Esophagus squamous epithelium (tissue), 5 donors: ENCODE measurements around the gene DENND4C. TPM values are rescaled to one million over a fixed set of nuclear protein-coding genes. Genes with fewer than 3 reads are reported as not detected.
A peak's percentile ranks its signal among the peaks of the same experiment; 100 is the strongest.

ENCODE experiments used
- DNase-seq: peaks from one replicate; lab custom pipeline; 2025; lab: John Stamatoyannopoulos, UW
- H3K27ac ChIP-seq, 4 donors: fragments of 200-600 bp; sonication (generic); one replicate each; pipeline ENCODE4 v1.5.1; 2016 to 2019; ENCODE audit warnings: mild to moderate bottlenecking in 1 of 4
- H3K27me3 ChIP-seq, 4 donors: fragments of 200-600 bp; sonication (generic); 1 replicate in 3 of 4; 2 replicates in 1 of 4; pipeline versions ENCODE4 v1.5.1 to v1.6.0; 2017 to 2021; ENCODE audit warnings: antibody characterized with exemption in 1 of 4
- H3K36me3 ChIP-seq, 3 donors: fragments of 200-600 bp; sonication (generic); one replicate each; pipeline ENCODE4 v1.5.1; 2016 to 2019
- H3K4me1 ChIP-seq, 3 donors: fragments of 200-600 bp; sonication (generic); one replicate each; pipeline ENCODE4 v1.5.1; 2017 to 2019
- H3K4me3 ChIP-seq, 4 donors: fragments of 200-600 bp; sonication (generic); 1 replicate in 3 of 4; 2 replicates in 1 of 4; pipeline ENCODE4 v1.5.1; 2016 to 2019; ENCODE audit warnings: mild to moderate bottlenecking in 2 of 4, moderate library complexity in 1 of 4
- H3K9me3 ChIP-seq, 3 donors: fragments of 200-600 bp; sonication (generic); one replicate each; pipeline ENCODE4 v1.5.1; 2016 to 2019
- CTCF ChIP-seq, 6 experiments: fragments of 450-650 bp in 4 of 6; fragments of 200-600 bp in 2 of 6; sonication (generic) in 2 of 6; IDR thresholded peaks; one replicate each; pipeline ENCODE4 v1.5.1; 2016 to 2019; ENCODE audit warnings: antibody characterized with exemption in 6 of 6, mild to moderate bottlenecking in 4 of 6, moderate library complexity in 4 of 6
- POLR2A ChIP-seq, 4 donors: fragments of 450-650 bp; IDR thresholded peaks; one replicate each; pipeline ENCODE4 v1.6.1; 2017; ENCODE audit warnings: antibody characterized with exemption in 4 of 4, mild to moderate bottlenecking in 4 of 4, moderate library complexity in 3 of 4
- WGBS, 2 donors: methylation state at CpG; one replicate each; pipeline ENCODE4 v1.1.5; 2018; 5-methylcytosine and 5-hydroxymethylcytosine counted together
- intact Hi-C: fragments of 100-400 bp; cut with DNase I; formaldehyde crosslinking; loops from one replicate; pipeline ENCODE4 v1.15.0; 2022
- total RNA-seq, 4 donors: library from RNA; depleted of rRNA; stranded (reverse); fragments of >200 nt; gene quantifications; one replicate each; pipeline ENCODE4 v1.1.0, GENCODE V29; 2016
- donor health status: DM: yes; HTN: yes; CAD: no.

DENND4C gene
- 10 to 100 TPM; 32.7 to 65.8 (median 50.7) TPM for total RNA-seq

- H3K4me1 ChIP-seq: peaks cover 8 to 43% (median 12%) of the 10 kb centered on the region in 3 donors
- TF ChIP-seq POLR2A (IDR thresholded peaks at IDR 0.05) (peak in 3 of 4 donors; percentile 32 to 88 (median 84)), CTCF (IDR thresholded peaks at IDR 0.05) (peak in 2 of 6 experiments; percentile 6 to 27)
- intact Hi-C loops: no loop called here
- H3K27ac ChIP-seq: peak within 1 kb of the TSS; percentile 95 to 98 (median 96)
- no peaks in the 10 kb centered on the region for H3K9me3 ChIP-seq
- H3K4me3 ChIP-seq: peak within 1 kb of the TSS; percentile 81 to 98 (median 96)
- peak; percentile 19 for DNase-seq
- WGBS, 2 donors: 0% methylated on average over 10 of the region's 86 CpGs; no CpG with 5 or more reads in 1 of the 2 donors
- peaks cover 0 to 5% (median 0%) of the 10 kb centered on the region in 3 donors for H3K36me3 ChIP-seq
- no peaks in the 10 kb centered on the region for H3K27me3 ChIP-seq
Observed at GRCh38 chr9:19230355-19231125, at the start of gene DENND4C. DENND4C (plus strand) TSS chr9:19230693; CDS start chr9:19276175, 45,482 bp downstream.

- Histone ChIP-seq H3K27me3 (no peaks in the 10 kb centered on the region), H3K4me1 (peaks cover 9 to 58% (median 44%) of the 10 kb centered on the region in 3 donors), H3K36me3 (no peaks in the 10 kb centered on the region), H3K9me3 (no peaks in the 10 kb centered on the region), H3K4me3 (no peak overlapping the region), H3K27ac (peak overlapping the region in 3 of 4 donors; percentile 17 to 92 (median 64))
- no peak for DNase-seq
- intact Hi-C loops: no loop called here
- WGBS, 2 donors: 53 to 63% methylated on average over 5 of the region's 5 CpGs
- no peak for TF ChIP-seq CTCF (IDR thresholded peaks at IDR 0.05)
- TF ChIP-seq POLR2A (IDR thresholded peaks at IDR 0.05): no peak
Observed at GRCh38 chr9:19180991-19181390, 49.5 kb upstream of the DENND4C start.

GRCh38 chr9:19181561-19181960, 48.9 kb upstream of the DENND4C start:
- Histone ChIP-seq H3K27ac (peak overlapping the region; percentile 17 to 92 (median 56)), H3K36me3 (no peaks in the 10 kb centered on the region), H3K27me3 (no peaks in the 10 kb centered on the region), H3K9me3 (no peaks in the 10 kb centered on the region), H3K4me3 (no peak overlapping the region), H3K4me1 (peaks cover 9 to 63% (median 45%) of the 10 kb centered on the region in 3 donors)
- DNase-seq: no peak
- TF ChIP-seq CTCF (IDR thresholded peaks at IDR 0.05): no peak
- intact Hi-C loops: no loop called here
- 74 to 79% methylated on average over 5 of the region's 5 CpGs for WGBS, 2 donors

- H3K36me3 ChIP-seq: no peaks in the 10 kb centered on the region
- no peaks in the 10 kb centered on the region for H3K27me3 ChIP-seq
- H3K4me3 ChIP-seq: peak overlapping the region in 2 of 4 donors; percentile 14 to 26
- no peak for TF ChIP-seq POLR2A (IDR thresholded peaks at IDR 0.05)
- no peak for TF ChIP-seq CTCF (IDR thresholded peaks at IDR 0.05)
- H3K9me3 ChIP-seq: no peaks in the 10 kb centered on the region
- DNase-seq: peak; percentile 24
- H3K4me1 ChIP-seq: peaks cover 9 to 66% (median 45%) of the 10 kb centered on the region in 3 donors
- H3K27ac ChIP-seq: peak overlapping the region; percentile 79 to 93 (median 88)
- WGBS, 2 donors: 6 to 7% methylated on average over 7 of the region's 7 CpGs
- intact Hi-C loops: no loop called here
Observed at GRCh38 chr9:19184144-19184917, 46.2 kb upstream of the DENND4C start.
